ENCODE data around the gene GUCY2F.

DNA sequence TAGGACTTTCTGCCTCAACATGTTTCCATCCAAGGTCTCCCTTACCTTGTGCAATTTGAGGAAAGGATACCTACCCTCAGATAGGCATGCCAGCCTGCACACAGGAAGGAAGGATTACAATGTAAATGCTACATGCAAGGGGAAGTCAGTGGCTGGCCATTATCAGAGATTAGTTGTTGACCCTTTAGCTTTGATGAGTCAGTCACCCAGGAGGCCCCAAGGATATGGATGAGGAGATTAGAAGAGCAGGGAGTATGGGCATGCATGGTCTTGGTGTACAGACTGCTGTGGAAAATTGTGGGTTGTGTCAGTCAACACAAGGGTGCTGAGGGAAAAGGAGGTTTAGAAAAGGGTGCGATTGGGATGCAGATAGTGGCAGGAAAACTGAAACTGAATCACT lies 92.0 kb downstream of the GUCY2F start:
- TF ChIP-seq, protein P1, sequence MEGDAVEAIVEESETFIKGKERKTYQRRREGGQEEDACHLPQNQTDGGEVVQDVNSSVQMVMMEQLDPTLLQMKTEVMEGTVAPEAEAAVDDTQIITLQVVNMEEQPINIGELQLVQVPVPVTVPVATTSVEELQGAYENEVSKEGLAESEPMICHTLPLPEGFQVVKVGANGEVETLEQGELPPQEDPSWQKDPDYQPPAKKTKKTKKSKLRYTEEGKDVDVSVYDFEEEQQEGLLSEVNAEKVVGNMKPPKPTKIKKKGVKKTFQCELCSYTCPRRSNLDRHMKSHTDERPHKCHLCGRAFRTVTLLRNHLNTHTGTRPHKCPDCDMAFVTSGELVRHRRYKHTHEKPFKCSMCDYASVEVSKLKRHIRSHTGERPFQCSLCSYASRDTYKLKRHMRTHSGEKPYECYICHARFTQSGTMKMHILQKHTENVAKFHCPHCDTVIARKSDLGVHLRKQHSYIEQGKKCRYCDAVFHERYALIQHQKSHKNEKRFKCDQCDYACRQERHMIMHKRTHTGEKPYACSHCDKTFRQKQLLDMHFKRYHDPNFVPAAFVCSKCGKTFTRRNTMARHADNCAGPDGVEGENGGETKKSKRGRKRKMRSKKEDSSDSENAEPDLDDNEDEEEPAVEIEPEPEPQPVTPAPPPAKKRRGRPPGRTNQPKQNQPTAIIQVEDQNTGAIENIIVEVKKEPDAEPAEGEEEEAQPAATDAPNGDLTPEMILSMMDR (conservative IDR thresholded peaks at IDR 0.05 in 1 of 2, IDR thresholded peaks at IDR 0.05 in 1 of 2; ENCODE audit: low read depth in 1 of 2, low read length in 2 of 2) = no peak
- TF ChIP-seq EZH2 (IDR thresholded peaks at IDR 0.05; ENCODE audit: low read length, missing control alignments) = no peak
